HUES48 (cell line): ENCODE results near the gene SNX9.
A peak's percentile ranks its signal among the peaks of the same experiment; 100 is the strongest.
"Not testable (repeated sequence)": the region's sequence is repeated elsewhere in the genome, so short reads cannot be mapped to it uniquely, and the experiment has no call there.

ENCODE experiments used
- H3K27ac ChIP-seq: one replicate; pipeline ENCODE4 v1.7.0; 2013; ENCODE audit warnings: low read depth, low read length, inconsistent platforms
- H3K27me3 ChIP-seq: 2 replicates; pipeline ENCODE4 v1.6.1; 2013; ENCODE audit warnings: mild to moderate bottlenecking, low read length; ENCODE audit not compliant: control insufficient read depth, insufficient read depth
- H3K36me3 ChIP-seq: 2 replicates; pipeline ENCODE4 v1.6.1; 2013; ENCODE audit warnings: low read length; ENCODE audit not compliant: control insufficient read depth, insufficient read depth
- H3K4me1 ChIP-seq: 2 replicates; pipeline ENCODE4 v1.6.1; 2013; ENCODE audit warnings: mild to moderate bottlenecking, low read length; ENCODE audit not compliant: control insufficient read depth, insufficient read depth
- H3K4me3 ChIP-seq: 2 replicates; pipeline ENCODE4 v1.5.1; 2013; ENCODE audit warnings: mild to moderate bottlenecking, low read depth, low read length
- H3K9ac ChIP-seq: 2 replicates; pipeline ENCODE4 v1.6.1; 2013; ENCODE audit warnings: mild to moderate bottlenecking, low read depth, low read length, moderate library complexity
- H3K9me3 ChIP-seq: 2 replicates; pipeline ENCODE4 v1.6.1; 2013; ENCODE audit warnings: low read length; ENCODE audit not compliant: control insufficient read depth, insufficient read depth

SNX9 gene

DNA sequence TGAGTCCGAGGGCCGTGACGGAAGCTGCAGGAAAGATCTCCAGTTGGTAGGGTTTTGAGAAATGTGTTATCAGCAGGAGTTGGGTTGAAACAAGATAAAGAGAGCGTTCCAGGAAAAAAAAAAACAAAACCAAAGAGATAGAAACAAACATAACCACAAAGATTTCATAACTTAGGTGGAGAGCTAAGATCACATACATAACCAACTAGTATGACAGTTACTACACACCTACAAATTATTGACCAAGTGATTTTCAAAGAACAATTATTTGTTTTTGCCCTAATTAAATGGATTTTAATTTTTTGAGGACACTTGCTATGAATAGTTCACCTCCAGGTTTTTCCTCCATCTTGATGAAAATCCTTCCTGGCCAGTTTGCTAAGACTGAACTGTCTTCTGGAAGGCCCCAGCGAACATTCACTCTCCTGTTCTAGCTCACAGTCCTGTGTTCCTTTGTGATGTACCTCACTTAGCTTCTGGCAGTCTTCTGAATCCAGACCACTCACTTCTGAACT, 69.4 kb downstream of the SNX9 start:
- no peaks in the 10 kb centered on the region for H3K9me3 ChIP-seq
- no peak overlapping the region for H3K27ac ChIP-seq
- peaks cover 29% of the 10 kb centered on the region for H3K36me3 ChIP-seq
- peaks cover 6% of the 10 kb centered on the region; the same call in 1 of the 2 replicates for H3K4me1 ChIP-seq
- H3K9ac ChIP-seq = no peak overlapping the region
- no peak overlapping the region for H3K4me3 ChIP-seq
- no peaks in the 10 kb centered on the region for H3K27me3 ChIP-seq

DNA sequence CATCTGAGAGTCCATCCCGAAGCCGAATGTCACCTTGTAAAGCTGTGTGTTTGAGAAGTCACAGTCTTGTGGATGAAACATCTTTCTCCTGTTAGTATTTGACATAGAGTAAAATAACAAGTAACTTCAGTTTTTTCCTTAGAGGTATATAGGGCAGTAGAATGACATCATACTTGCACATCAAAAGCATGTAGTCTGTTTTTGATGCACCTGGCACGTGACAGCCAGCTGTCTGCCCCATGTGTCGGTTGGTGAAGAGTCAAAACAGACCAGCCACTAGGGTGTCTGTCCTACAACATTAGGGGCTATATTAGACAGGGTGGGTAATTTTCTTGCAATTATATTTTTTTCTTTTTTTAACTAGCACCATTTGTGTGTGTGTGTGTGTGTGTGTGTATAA, 70.2 kb downstream of the SNX9 start:
- Histone ChIP-seq H3K4me1 (peaks cover 6% of the 10 kb centered on the region; the same call in 1 of the 2 replicates), H3K9me3 (no peaks in the 10 kb centered on the region), H3K27ac (no peak overlapping the region), H3K9ac (no peak overlapping the region), H3K4me3 (no peak overlapping the region), H3K27me3 (no peaks in the 10 kb centered on the region), H3K36me3 (peaks cover 27% of the 10 kb centered on the region)

DNA sequence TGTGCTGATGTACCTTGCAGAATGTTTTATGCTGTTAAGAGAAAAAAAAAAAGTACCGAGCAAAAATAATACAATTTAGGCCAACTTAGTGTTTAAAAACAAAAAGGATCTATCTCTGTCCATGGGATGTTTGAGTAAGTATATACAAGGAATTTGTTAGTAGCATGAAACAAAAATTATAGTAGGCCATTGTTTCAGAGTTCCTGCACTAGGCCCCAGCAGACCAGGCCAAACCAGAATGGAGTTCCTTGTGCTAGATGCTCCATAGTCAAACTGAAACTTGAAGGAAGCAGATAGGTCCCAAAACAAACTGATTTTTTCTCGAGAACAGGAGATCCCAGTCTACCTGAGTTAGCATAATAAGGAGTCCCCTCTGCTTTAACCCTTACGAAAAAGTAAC, 72.5 kb downstream of the SNX9 start:
- Histone ChIP-seq H3K9ac (no peak overlapping the region), H3K27ac (no peak overlapping the region), H3K36me3 (peaks cover 25% of the 10 kb centered on the region), H3K9me3 (no peaks in the 10 kb centered on the region), H3K27me3 (no peaks in the 10 kb centered on the region), H3K4me3 (no peak overlapping the region), H3K4me1 (peaks cover 6% of the 10 kb centered on the region; the same call in 1 of the 2 replicates)

DNA sequence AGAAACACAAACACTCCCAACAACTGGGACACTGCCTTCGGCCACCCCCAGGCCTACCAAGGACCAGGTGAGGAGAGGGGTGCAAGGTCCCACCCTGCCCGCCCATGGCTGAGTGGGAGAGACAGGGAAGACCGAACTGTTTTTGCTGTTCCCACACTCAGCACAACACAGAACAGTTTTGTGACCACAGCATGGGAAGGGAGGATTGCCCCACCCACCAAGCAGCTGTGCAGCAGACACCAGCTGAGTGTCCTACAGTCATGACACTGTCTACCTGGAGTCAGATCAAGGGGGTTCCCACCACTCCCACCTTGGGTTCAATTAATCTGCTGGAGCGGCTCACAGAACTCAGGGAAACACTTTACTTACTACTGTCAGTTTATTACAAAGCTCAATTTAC, 73.9 kb downstream of the SNX9 start:
- Histone ChIP-seq H3K9me3 (no peaks in the 10 kb centered on the region), H3K27me3 (no peaks in the 10 kb centered on the region), H3K4me3 (no peak overlapping the region), H3K36me3 (peaks cover 29% of the 10 kb centered on the region), H3K4me1 (peaks cover 6% of the 10 kb centered on the region; the same call in 1 of the 2 replicates), H3K9ac (no peak overlapping the region), H3K27ac (no peak overlapping the region)

GRCh38 chr6:157898169-157898568, 75.1 kb downstream of the SNX9 start:
- Histone ChIP-seq H3K27me3 (no peaks in the 10 kb centered on the region), H3K36me3 (peaks cover 41% of the 10 kb centered on the region), H3K4me1 (peaks cover 6% of the 10 kb centered on the region; the same call in 1 of the 2 replicates), H3K4me3 (no peak overlapping the region), H3K9me3 (no peaks in the 10 kb centered on the region), H3K27ac (no peak overlapping the region), H3K9ac (no peak overlapping the region)

DNA sequence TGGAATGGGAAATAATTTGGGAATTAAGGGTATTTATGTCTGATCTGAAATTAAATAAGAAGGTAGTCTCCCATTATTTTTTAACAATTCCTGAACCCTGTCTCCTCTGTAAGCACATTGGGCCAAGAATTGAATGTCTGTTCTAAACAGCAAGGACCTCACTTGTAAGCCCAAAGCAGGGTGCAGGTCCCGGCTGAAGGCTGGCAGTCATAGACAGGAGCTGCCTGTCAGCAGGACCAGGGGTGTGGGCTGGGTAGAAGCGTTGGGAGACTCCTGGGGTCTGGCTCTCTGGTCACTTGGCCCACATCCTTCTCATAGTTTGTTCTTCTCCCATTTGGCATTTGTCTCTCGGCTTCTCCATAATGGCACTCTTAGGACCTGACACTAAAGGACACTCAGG, 75.6 kb downstream of the SNX9 start:
- Histone ChIP-seq H3K9me3 (no peaks in the 10 kb centered on the region), H3K9ac (no peak overlapping the region), H3K4me3 (no peak overlapping the region), H3K4me1 (peaks cover 6% of the 10 kb centered on the region; the same call in 1 of the 2 replicates), H3K27ac (no peak overlapping the region), H3K36me3 (peaks cover 45% of the 10 kb centered on the region), H3K27me3 (no peaks in the 10 kb centered on the region)

DNA sequence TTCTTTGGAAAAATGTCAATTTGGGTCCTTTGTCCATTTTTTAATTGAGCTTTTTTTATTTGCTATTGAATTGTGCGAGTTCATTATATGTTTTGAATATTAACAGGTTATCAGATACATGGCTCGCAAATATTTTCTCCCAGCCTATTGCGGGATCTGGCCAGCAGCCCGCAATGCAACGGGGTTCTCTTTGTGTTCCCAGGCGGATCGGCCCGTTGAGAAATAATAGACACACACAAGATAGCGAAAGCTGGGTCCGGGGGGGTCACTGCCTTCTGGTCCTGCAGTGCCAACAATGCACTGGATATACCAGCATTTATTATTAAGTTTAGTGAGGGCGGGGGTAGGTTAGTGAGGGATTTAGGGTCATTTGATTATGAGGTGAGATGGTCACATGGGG, 77.2 kb downstream of the SNX9 start:
- H3K27me3 ChIP-seq, H3K27ac ChIP-seq, H3K9ac ChIP-seq, H3K4me1 ChIP-seq, H3K9me3 ChIP-seq, H3K4me3 ChIP-seq: not testable (repeated sequence)
- peaks cover 49% of the 10 kb centered on the region for H3K36me3 ChIP-seq

GRCh38 chr6:157900751-157901150, 77.7 kb downstream of the SNX9 start:
- not testable (repeated sequence) for H3K27ac ChIP-seq
- H3K36me3 ChIP-seq = peaks cover 49% of the 10 kb centered on the region

DNA sequence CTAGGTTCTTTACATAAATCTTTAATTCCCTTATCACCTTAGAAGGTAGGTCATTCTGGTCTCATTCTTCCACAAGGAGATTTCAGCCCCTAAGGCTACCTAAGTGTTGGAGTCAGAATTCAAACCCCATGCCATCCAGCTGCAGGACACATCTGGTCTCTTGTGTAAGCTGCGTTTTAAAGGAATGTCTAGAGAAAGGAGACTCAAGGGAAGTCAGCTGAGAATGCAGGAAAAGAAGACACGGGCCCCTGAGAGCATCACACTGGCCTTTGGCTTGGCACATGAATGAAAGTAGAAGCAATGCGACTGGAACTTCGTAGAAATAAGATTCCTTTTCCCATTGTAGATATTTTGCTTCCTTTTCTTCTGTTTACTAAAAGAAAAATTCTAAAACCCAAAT, 82.0 kb downstream of the SNX9 start:
- H3K9ac ChIP-seq = no peak overlapping the region
- peaks cover 14% of the 10 kb centered on the region for H3K4me1 ChIP-seq
- no peaks in the 10 kb centered on the region for H3K27me3 ChIP-seq
- H3K27ac ChIP-seq = peak overlapping the region; percentile 0
- H3K4me3 ChIP-seq = no peak overlapping the region
- H3K9me3 ChIP-seq = no peaks in the 10 kb centered on the region
- H3K36me3 ChIP-seq = peaks cover 44% of the 10 kb centered on the region

More at GRCh38 chr6:157900751-157901150, 77.7 kb downstream of the SNX9 start:
- H3K27me3 ChIP-seq, H3K9ac ChIP-seq, H3K9me3 ChIP-seq, H3K4me3 ChIP-seq: not testable (repeated sequence)
- peaks cover 11% of the 10 kb centered on the region for H3K4me1 ChIP-seq

- H3K27me3 ChIP-seq = no peaks in the 10 kb centered on the region
- no peak overlapping the region for H3K4me3 ChIP-seq
- H3K36me3 ChIP-seq = peaks cover 51% of the 10 kb centered on the region
- peaks cover 14% of the 10 kb centered on the region for H3K4me1 ChIP-seq
- H3K27ac ChIP-seq = peak overlapping the region; percentile 37
- H3K9ac ChIP-seq = no peak overlapping the region
- no peaks in the 10 kb centered on the region for H3K9me3 ChIP-seq
Observed at GRCh38 chr6:157905590-157906342, 82.7 kb downstream of the SNX9 start.

- no peak overlapping the region for H3K4me3 ChIP-seq
- H3K36me3 ChIP-seq = peaks cover 54% of the 10 kb centered on the region
- peaks cover 14% of the 10 kb centered on the region for H3K4me1 ChIP-seq
- H3K27ac ChIP-seq = no peak overlapping the region
- H3K9ac ChIP-seq = no peak overlapping the region
- H3K9me3 ChIP-seq = no peaks in the 10 kb centered on the region
- H3K27me3 ChIP-seq = no peaks in the 10 kb centered on the region
Observed at GRCh38 chr6:157906537-157907061, 83.6 kb downstream of the SNX9 start.
